NOMO-1 treated with dmso at 0.1 percent for 144 hours (cell line): ENCODE data around the gene STEAP1B.
"Not testable (repeated sequence)": the region's sequence is repeated elsewhere in the genome, so short reads cannot be mapped to it uniquely, and the experiment has no call there.

Source experiments
- DNase-seq: peaks from one replicate; lab custom pipeline; 2025; ENCODE audit not compliant: unreplicated experiment; lab: John Stamatoyannopoulos, UW

STEAP1B gene

GRCh38 chr7:22433710-22434460 lies 66.1 kb downstream of the STEAP1B start:
- no peak for DNase-seq

GRCh38 chr7:22433165-22433700 lies 66.8 kb downstream of the STEAP1B start:
- not testable (repeated sequence) for DNase-seq

GRCh38 chr7:22432203-22432718 lies 67.7 kb downstream of the STEAP1B start:
- no peak for DNase-seq

- DNase-seq: no peak
Measured at GRCh38 chr7:22430457-22430856, 69.5 kb downstream of the STEAP1B start.

GRCh38 chr7:22429386-22429785 lies 70.6 kb downstream of the STEAP1B start:
- no peak for DNase-seq

- no peak for DNase-seq
Measured at GRCh38 chr7:22427855-22428254, 72.1 kb downstream of the STEAP1B start.

- no peak for DNase-seq
Measured at GRCh38 chr7:22427104-22427503, 72.9 kb downstream of the STEAP1B start.

GRCh38 chr7:22426463-22427094 lies 73.4 kb downstream of the STEAP1B start:
- no peak for DNase-seq

- no peak for DNase-seq
Measured at GRCh38 chr7:22425361-22425760, 74.6 kb downstream of the STEAP1B start.

- DNase-seq: no peak
Measured at GRCh38 chr7:22422831-22423615, 77.0 kb downstream of the STEAP1B start.

GRCh38 chr7:22420973-22421635 lies 78.9 kb downstream of the STEAP1B start:
- no peak for DNase-seq

- DNase-seq: no peak
Measured at GRCh38 chr7:22420008-22420407, 80.0 kb downstream of the STEAP1B start.

- DNase-seq: no peak
Measured at GRCh38 chr7:22419488-22419887, 80.5 kb downstream of the STEAP1B start.

GRCh38 chr7:22418251-22419046 lies 81.5 kb downstream of the STEAP1B start:
- DNase-seq: no peak

GRCh38 chr7:22417841-22418240 lies 82.1 kb downstream of the STEAP1B start:
- no peak for DNase-seq

- no peak for DNase-seq
Measured at GRCh38 chr7:22417349-22417748, 82.6 kb downstream of the STEAP1B start.

GRCh38 chr7:22414424-22414823 lies 85.6 kb downstream of the STEAP1B start:
- no peak for DNase-seq

- DNase-seq: no peak
Measured at GRCh38 chr7:22413211-22413610, 86.8 kb downstream of the STEAP1B start.

GRCh38 chr7:22411977-22412693 lies 87.9 kb downstream of the STEAP1B start:
- no peak for DNase-seq
